Measurements from ENCODE around the gene DIP2B.

DNA sequence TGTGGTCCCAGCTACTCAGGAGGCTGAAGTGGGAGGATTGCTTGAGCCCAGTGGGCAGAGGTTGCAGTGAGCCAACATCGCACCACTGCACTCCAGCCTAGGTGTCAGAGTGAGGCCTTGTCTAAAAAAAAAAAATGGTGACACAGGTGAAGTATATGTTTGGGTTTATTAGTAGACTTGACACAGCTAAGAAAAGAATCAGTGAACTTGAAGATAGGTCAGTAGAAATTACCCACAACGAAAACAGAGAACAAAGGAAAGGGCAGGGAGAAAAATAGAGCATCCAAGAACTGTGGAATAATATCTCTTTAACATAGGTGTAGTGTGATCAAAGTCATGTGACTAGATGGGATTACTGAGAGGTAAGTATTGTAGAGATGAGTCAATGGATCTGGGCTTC, 282.8 kb downstream of the DIP2B start:
- TF ChIP-seq TCF7L2 (IDR thresholded peaks at IDR 0.05; ENCODE audit: low read depth, low read length) (no peak), POLR2AphosphoS5 (IDR thresholded peaks at IDR 0.05; ENCODE audit: low read depth, low read length) (no peak), SIN3A (IDR thresholded peaks at IDR 0.05; ENCODE audit: borderline replicate concordance, insufficient read depth, low read depth, low read length) (no peak)
- TF ChIP-seq, protein P1, sequence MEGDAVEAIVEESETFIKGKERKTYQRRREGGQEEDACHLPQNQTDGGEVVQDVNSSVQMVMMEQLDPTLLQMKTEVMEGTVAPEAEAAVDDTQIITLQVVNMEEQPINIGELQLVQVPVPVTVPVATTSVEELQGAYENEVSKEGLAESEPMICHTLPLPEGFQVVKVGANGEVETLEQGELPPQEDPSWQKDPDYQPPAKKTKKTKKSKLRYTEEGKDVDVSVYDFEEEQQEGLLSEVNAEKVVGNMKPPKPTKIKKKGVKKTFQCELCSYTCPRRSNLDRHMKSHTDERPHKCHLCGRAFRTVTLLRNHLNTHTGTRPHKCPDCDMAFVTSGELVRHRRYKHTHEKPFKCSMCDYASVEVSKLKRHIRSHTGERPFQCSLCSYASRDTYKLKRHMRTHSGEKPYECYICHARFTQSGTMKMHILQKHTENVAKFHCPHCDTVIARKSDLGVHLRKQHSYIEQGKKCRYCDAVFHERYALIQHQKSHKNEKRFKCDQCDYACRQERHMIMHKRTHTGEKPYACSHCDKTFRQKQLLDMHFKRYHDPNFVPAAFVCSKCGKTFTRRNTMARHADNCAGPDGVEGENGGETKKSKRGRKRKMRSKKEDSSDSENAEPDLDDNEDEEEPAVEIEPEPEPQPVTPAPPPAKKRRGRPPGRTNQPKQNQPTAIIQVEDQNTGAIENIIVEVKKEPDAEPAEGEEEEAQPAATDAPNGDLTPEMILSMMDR (IDR thresholded peaks at IDR 0.05): no peak
- TF ChIP-seq, protein P2, sequence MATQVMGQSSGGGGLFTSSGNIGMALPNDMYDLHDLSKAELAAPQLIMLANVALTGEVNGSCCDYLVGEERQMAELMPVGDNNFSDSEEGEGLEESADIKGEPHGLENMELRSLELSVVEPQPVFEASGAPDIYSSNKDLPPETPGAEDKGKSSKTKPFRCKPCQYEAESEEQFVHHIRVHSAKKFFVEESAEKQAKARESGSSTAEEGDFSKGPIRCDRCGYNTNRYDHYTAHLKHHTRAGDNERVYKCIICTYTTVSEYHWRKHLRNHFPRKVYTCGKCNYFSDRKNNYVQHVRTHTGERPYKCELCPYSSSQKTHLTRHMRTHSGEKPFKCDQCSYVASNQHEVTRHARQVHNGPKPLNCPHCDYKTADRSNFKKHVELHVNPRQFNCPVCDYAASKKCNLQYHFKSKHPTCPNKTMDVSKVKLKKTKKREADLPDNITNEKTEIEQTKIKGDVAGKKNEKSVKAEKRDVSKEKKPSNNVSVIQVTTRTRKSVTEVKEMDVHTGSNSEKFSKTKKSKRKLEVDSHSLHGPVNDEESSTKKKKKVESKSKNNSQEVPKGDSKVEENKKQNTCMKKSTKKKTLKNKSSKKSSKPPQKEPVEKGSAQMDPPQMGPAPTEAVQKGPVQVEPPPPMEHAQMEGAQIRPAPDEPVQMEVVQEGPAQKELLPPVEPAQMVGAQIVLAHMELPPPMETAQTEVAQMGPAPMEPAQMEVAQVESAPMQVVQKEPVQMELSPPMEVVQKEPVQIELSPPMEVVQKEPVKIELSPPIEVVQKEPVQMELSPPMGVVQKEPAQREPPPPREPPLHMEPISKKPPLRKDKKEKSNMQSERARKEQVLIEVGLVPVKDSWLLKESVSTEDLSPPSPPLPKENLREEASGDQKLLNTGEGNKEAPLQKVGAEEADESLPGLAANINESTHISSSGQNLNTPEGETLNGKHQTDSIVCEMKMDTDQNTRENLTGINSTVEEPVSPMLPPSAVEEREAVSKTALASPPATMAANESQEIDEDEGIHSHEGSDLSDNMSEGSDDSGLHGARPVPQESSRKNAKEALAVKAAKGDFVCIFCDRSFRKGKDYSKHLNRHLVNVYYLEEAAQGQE (IDR thresholded peaks at IDR 0.05; ENCODE audit: insufficient read depth in 1 of 2, low read depth in 2 of 2, low read length in 1 of 2): no peak

All from Panc1 (cell line).